OCI-LY7 (cell line): ENCODE results near the gene ZSWIM3. TPM values are rescaled to one million over a fixed set of nuclear protein-coding genes. Genes with fewer than 3 reads are reported as not detected.

Source experiments
- BruUV-seq: library from RNA; stranded (reverse); fragments of 400-500 nt; replicated peaks from 2 replicates; lab custom pipeline; 2021; lab: Mats Ljungman, UMichigan
- CTCF ChIA-PET: fragments of 300-600 bp; sonication (Branson Sonifier 250); formaldehyde crosslinking; loops from one replicate; lab custom pipeline; 2022; ENCODE audit warnings: antibody characterized with exemption; ENCODE audit not compliant: unreplicated experiment; lab: Charles Lee
- POLR2A ChIA-PET: fragments of 300-600 bp; sonication (Branson Sonifier 250); formaldehyde crosslinking; loops from one replicate; lab custom pipeline; 2022; ENCODE audit warnings: antibody characterized with exemption; lab: Charles Lee
- DNase-seq: peaks from one replicate; pipeline ENCODE4 v3.0.0-alpha.2; 2015; ENCODE audit warnings: low spot score
- H2AFZ ChIP-seq: fragments of 200-600 bp; sonication (generic), shearing (Covaris generic); 2 replicates; pipeline ENCODE4 v1.6.1; 2014; ENCODE audit warnings: mild to moderate bottlenecking, antibody characterized with exemption, low read length, moderate library complexity
- H3K27ac ChIP-seq: fragments of 200-600 bp; sonication (generic); 2 replicates; pipeline ENCODE4 v1.5.1; 2014; ENCODE audit warnings: mixed run types, low read depth, mild to moderate bottlenecking, moderate library complexity, low read length, inconsistent platforms; ENCODE audit not compliant: poor library complexity, severe bottlenecking
- H3K36me3 ChIP-seq: fragments of 200-600 bp; sonication (generic); 2 replicates; pipeline ENCODE4 v1.6.1; 2014; ENCODE audit warnings: mild to moderate bottlenecking, antibody characterized with exemption, low read length, moderate library complexity, mixed read lengths; ENCODE audit not compliant: insufficient read depth
- H3K4me1 ChIP-seq: fragments of 200-600 bp; sonication (generic); 2 replicates; pipeline ENCODE4 v1.5.1; 2014; ENCODE audit warnings: mild to moderate bottlenecking, low read length; ENCODE audit not compliant: insufficient read depth, poor library complexity, severe bottlenecking
- H3K4me2 ChIP-seq: fragments of 200-600 bp; sonication (generic); 2 replicates; pipeline ENCODE4 v1.6.1; 2014; ENCODE audit warnings: mild to moderate bottlenecking, low read length
- H3K4me3 ChIP-seq: fragments of 200-600 bp; sonication (generic); 2 replicates; pipeline ENCODE4 v1.5.1; 2014; ENCODE audit warnings: mild to moderate bottlenecking, low read depth, low read length; ENCODE audit not compliant: poor library complexity, severe bottlenecking
- H3K79me2 ChIP-seq: fragments of 200-600 bp; sonication (generic); 2 replicates; pipeline ENCODE4 v1.6.1; 2016; ENCODE audit warnings: low read depth, mild to moderate bottlenecking, low read length, moderate library complexity, mixed read lengths; ENCODE audit not compliant: insufficient read depth
- H3K9me2 ChIP-seq: fragments of 200-600 bp; sonication (generic); 2 replicates; pipeline ENCODE4 v1.6.1; 2016; ENCODE audit warnings: mild to moderate bottlenecking, low read length, mixed read lengths; ENCODE audit not compliant: insufficient read depth
- H3K9me3 ChIP-seq: fragments of 200-600 bp; sonication (generic); 2 replicates; pipeline ENCODE4 v1.6.1; 2014; ENCODE audit warnings: mild to moderate bottlenecking, mixed run types, low read length, mixed read lengths
- H4K20me1 ChIP-seq: fragments of 200-600 bp; sonication (generic); 2 replicates; pipeline ENCODE4 v1.6.1; 2014; ENCODE audit warnings: mild to moderate bottlenecking, antibody characterized with exemption, low read length, moderate library complexity, mixed read lengths; ENCODE audit not compliant: insufficient read depth
- EZH2phosphoT487 ChIP-seq: fragments of 200-600 bp; sonication (generic); IDR thresholded peaks from 2 replicates; pipeline ENCODE4 v1.6.1; 2018; ENCODE audit warnings: low read depth, borderline replicate concordance, mild to moderate bottlenecking, mixed run types, antibody characterized with exemption, low read length, moderate library complexity, mixed read lengths
- intact Hi-C: fragments of 100-400 bp; cut with micrococcal nuclease; formaldehyde crosslinking; loops from one replicate; pipeline ENCODE4 v1.10.0; 2022; ENCODE audit not compliant: unreplicated experiment
- total RNA-seq, 2 experiments: library from RNA; depleted of rRNA in 1 of 2; stranded (reverse); fragments of >200 nt in 1 of 2; shearing (Covaris generic) in 1 of 2; gene quantifications; 2 replicates each; pipeline ENCODE4 v1.2.3, GENCODE V29; 2014 to 2022
- TF ChIP-seq, protein P1 (sequence below): fragments of 200-600 bp; sonication (generic); conservative IDR thresholded peaks from 2 replicates; pipeline ENCODE4 v1.5.1; 2014; ENCODE audit warnings: mild to moderate bottlenecking, antibody characterized with exemption, low read length, moderate library complexity, mixed read lengths

ZSWIM3 gene
- total RNA-seq, 2 experiments from 2014 or later = 5.7 to 6.0 TPM

DNA sequence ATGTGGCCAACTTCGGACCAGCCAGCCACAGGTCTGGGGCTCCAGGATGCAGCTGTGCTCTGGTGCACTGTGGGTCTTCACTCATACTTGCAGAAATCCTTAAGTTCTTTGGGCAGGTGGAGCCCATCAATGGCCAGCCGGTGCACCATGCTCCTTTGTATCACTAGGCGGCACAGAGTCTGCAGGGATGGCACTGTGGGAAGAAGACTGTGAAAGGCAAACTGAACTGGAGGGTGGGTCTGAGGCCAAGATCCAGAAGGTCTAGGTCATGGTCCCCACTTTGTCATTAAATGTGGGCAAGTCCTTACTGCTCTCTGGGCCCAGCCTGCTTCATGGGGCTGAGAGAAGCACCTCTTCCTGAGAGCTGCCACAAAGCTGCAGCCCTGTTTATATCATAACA, 31.3 kb downstream of the ZSWIM3 start:
- intact Hi-C loops = no loop called here
- H3K4me3 ChIP-seq = no peak overlapping the region
- H3K9me3 ChIP-seq = no peaks in the 10 kb centered on the region
- H3K79me2 ChIP-seq = no peaks in the 10 kb centered on the region
- no peaks in the 10 kb centered on the region for H3K9me2 ChIP-seq
- H3K4me2 ChIP-seq = no peak overlapping the region
- no peak for DNase-seq
- BruUV-seq = no TSS peak
- ChIA-PET POLR2A (interaction anchor here (0.6 kb wide), 1 partner anchor 1249 kb away, joined by 3 read pairs; no protein-coding TSS in a partner anchor), CTCF (interaction anchor here (0.5 kb wide), 1 partner anchor 27 kb away, joined by 3 read pairs; no protein-coding TSS in a partner anchor)
- no peak overlapping the region for H2AFZ ChIP-seq
- TF ChIP-seq EZH2phosphoT487 = no peak
- TF ChIP-seq, protein P1, sequence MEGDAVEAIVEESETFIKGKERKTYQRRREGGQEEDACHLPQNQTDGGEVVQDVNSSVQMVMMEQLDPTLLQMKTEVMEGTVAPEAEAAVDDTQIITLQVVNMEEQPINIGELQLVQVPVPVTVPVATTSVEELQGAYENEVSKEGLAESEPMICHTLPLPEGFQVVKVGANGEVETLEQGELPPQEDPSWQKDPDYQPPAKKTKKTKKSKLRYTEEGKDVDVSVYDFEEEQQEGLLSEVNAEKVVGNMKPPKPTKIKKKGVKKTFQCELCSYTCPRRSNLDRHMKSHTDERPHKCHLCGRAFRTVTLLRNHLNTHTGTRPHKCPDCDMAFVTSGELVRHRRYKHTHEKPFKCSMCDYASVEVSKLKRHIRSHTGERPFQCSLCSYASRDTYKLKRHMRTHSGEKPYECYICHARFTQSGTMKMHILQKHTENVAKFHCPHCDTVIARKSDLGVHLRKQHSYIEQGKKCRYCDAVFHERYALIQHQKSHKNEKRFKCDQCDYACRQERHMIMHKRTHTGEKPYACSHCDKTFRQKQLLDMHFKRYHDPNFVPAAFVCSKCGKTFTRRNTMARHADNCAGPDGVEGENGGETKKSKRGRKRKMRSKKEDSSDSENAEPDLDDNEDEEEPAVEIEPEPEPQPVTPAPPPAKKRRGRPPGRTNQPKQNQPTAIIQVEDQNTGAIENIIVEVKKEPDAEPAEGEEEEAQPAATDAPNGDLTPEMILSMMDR = no peak
- H4K20me1 ChIP-seq = no peaks in the 10 kb centered on the region
- H3K4me1 ChIP-seq = peaks cover 15% of the 10 kb centered on the region
- H3K27ac ChIP-seq = no peak overlapping the region
- peaks cover 11% of the 10 kb centered on the region for H3K36me3 ChIP-seq

DNA sequence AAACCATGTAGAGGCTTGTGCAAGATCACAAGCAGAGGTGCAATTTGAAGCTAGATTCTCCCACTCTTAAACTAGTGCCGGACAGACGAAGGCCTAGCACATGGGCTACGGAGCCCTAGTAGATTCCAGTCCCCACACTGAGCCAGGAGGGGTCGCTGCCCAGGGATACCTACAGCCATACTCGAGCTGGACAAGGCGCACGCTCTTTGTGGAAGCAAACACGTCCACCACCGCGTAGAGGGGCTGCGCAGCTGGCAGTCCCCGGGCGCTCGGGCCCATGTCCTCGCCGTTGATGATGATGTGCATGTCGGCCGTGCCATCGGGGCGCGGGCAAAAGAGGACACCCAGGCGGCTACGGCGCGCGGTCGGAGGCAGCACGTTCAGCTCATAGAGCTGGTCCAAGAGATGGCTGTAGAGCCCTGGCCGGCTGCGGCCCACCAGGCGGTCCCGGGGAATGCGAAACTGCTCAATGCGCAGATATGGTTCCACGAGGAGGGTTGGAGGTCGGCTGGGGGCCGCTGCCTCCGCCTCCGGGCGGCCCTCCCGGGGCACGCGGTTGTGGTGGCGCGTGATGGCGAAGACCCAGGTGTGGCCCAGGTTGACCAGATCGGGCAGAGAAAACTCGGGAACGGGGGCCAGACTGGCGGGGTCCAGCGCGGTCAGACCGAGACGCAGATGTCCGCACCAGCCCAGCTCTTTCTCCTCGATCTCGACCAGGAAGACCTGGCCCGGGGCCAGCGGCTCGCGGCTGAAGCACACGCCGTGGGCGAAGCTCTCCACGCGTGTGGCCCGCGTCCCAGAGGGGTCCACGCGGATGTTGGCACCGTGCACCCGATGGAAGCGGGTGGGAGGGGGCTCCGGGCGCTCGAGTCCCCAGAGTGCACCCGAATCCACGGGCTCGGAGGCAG, 32.9 kb downstream of the ZSWIM3 start:
- TSS peak; percentile 61 for BruUV-seq
- Histone ChIP-seq H3K36me3 (peaks cover 1% of the 10 kb centered on the region; the same call in 1 of the 2 replicates), H3K9me3 (no peaks in the 10 kb centered on the region), H3K4me3 (peak overlapping the region; percentile 85), H2AFZ (peak overlapping the region; percentile 88), H3K4me2 (peak overlapping the region; percentile 98), H3K4me1 (peaks cover 15% of the 10 kb centered on the region), H3K79me2 (no peaks in the 10 kb centered on the region), H4K20me1 (no peaks in the 10 kb centered on the region), H3K9me2 (no peaks in the 10 kb centered on the region), H3K27ac (peak overlapping the region; percentile 21)
- ChIA-PET CTCF (no interaction called here), POLR2A (interaction anchor here (1.4 to 1.7 kb wide), 4 partner anchors 8 to 80 kb away, joined by 3 to 5 read pairs (median 4); partner anchors contain the start of genes PCIF1 and ZSWIM1)
- TF ChIP-seq, protein P1 = peak; percentile 71
- TF ChIP-seq EZH2phosphoT487 = no peak
- peak; percentile 21 for DNase-seq
- intact Hi-C loops = no loop called here
